ENCODE measurements around the gene OSBPL8.

Gene OSBPL8

GRCh38 chr12:76556368-76556767 lies 3.2 kb downstream of the OSBPL8 start:
- Histone ChIP-seq H3K36me3 (ENCODE audit: control insufficient read depth in 1 of 2, insufficient read depth in 2 of 2, low read length in 2 of 2) (no peaks in the 10 kb centered on the region), H3K9ac (ENCODE audit: low read depth in 1 of 2, low read length in 2 of 2) (no peak overlapping the region), H3K27ac (ENCODE audit: low read depth, low read length) (no peak overlapping the region), H3K4me1 (ENCODE audit: control insufficient read depth in 1 of 2, insufficient read depth in 2 of 2, low read length in 2 of 2) (peaks cover 6 to 10% of the 10 kb centered on the region in 2 donors), H3K27me3 (ENCODE audit: control insufficient read depth in 1 of 2, insufficient read depth in 2 of 2, low read length in 2 of 2) (no peaks in the 10 kb centered on the region), H3K9me3 (ENCODE audit: control insufficient read depth in 1 of 2, low read length in 2 of 2) (no peaks in the 10 kb centered on the region), H3K4me3 (ENCODE audit: low read depth in 1 of 2, low read length in 2 of 2) (no peak overlapping the region)

- Histone ChIP-seq H3K9ac (ENCODE audit: low read depth in 1 of 2, low read length in 2 of 2) (no peak overlapping the region), H3K27me3 (ENCODE audit: control insufficient read depth in 1 of 2, insufficient read depth in 2 of 2, low read length in 2 of 2) (no peaks in the 10 kb centered on the region), H3K4me3 (ENCODE audit: low read depth in 1 of 2, low read length in 2 of 2) (no peak overlapping the region), H3K9me3 (ENCODE audit: control insufficient read depth in 1 of 2, low read length in 2 of 2) (no peaks in the 10 kb centered on the region), H3K4me1 (ENCODE audit: control insufficient read depth in 1 of 2, insufficient read depth in 2 of 2, low read length in 2 of 2) (peaks cover 6 to 10% of the 10 kb centered on the region in 2 donors), H3K27ac (ENCODE audit: low read depth, low read length) (no peak overlapping the region), H3K36me3 (ENCODE audit: control insufficient read depth in 1 of 2, insufficient read depth in 2 of 2, low read length in 2 of 2) (no peaks in the 10 kb centered on the region)
These were observed 3.8 kb downstream of the OSBPL8 start for GRCh38 chr12:76555797-76556196.

- Histone ChIP-seq H3K4me3 (ENCODE audit: low read depth in 1 of 2, low read length in 2 of 2) (no peak overlapping the region), H3K4me1 (ENCODE audit: control insufficient read depth in 1 of 2, insufficient read depth in 2 of 2, low read length in 2 of 2) (peaks cover 6 to 10% of the 10 kb centered on the region in 2 donors), H3K27ac (ENCODE audit: low read depth, low read length) (no peak overlapping the region), H3K9ac (ENCODE audit: low read depth in 1 of 2, low read length in 2 of 2) (no peak overlapping the region), H3K27me3 (ENCODE audit: control insufficient read depth in 1 of 2, insufficient read depth in 2 of 2, low read length in 2 of 2) (no peaks in the 10 kb centered on the region), H3K36me3 (ENCODE audit: control insufficient read depth in 1 of 2, insufficient read depth in 2 of 2, low read length in 2 of 2) (no peaks in the 10 kb centered on the region), H3K9me3 (ENCODE audit: control insufficient read depth in 1 of 2, low read length in 2 of 2) (no peaks in the 10 kb centered on the region)
These were observed 4.3 kb downstream of the OSBPL8 start for GRCh38 chr12:76555231-76555767.

GRCh38 chr12:76554405-76555230 lies 5.0 kb downstream of the OSBPL8 start:
- H3K36me3 ChIP-seq (ENCODE audit: control insufficient read depth in 1 of 2, insufficient read depth in 2 of 2, low read length in 2 of 2): no peaks in the 10 kb centered on the region
- no peak overlapping the region for H3K4me3 ChIP-seq (ENCODE audit: low read depth in 1 of 2, low read length in 2 of 2)
- peaks cover 6 to 10% of the 10 kb centered on the region in 2 donors for H3K4me1 ChIP-seq (ENCODE audit: control insufficient read depth in 1 of 2, insufficient read depth in 2 of 2, low read length in 2 of 2)
- no peak overlapping the region for H3K27ac ChIP-seq (ENCODE audit: low read depth, low read length)
- no peak overlapping the region for H3K9ac ChIP-seq (ENCODE audit: low read depth in 1 of 2, low read length in 2 of 2)
- no peaks in the 10 kb centered on the region for H3K27me3 ChIP-seq (ENCODE audit: control insufficient read depth in 1 of 2, insufficient read depth in 2 of 2, low read length in 2 of 2)
- no peaks in the 10 kb centered on the region for H3K9me3 ChIP-seq (ENCODE audit: control insufficient read depth in 1 of 2, low read length in 2 of 2)

GRCh38 chr12:76552343-76552938 lies 7.1 kb downstream of the OSBPL8 start:
- Histone ChIP-seq H3K27me3 (ENCODE audit: control insufficient read depth in 1 of 2, insufficient read depth in 2 of 2, low read length in 2 of 2) (no peaks in the 10 kb centered on the region), H3K36me3 (ENCODE audit: control insufficient read depth in 1 of 2, insufficient read depth in 2 of 2, low read length in 2 of 2) (no peaks in the 10 kb centered on the region), H3K9ac (ENCODE audit: low read depth in 1 of 2, low read length in 2 of 2) (no peak overlapping the region), H3K27ac (ENCODE audit: low read depth, low read length) (no peak overlapping the region), H3K4me3 (ENCODE audit: low read depth in 1 of 2, low read length in 2 of 2) (no peak overlapping the region), H3K9me3 (ENCODE audit: control insufficient read depth in 1 of 2, low read length in 2 of 2) (no peaks in the 10 kb centered on the region), H3K4me1 (ENCODE audit: control insufficient read depth in 1 of 2, insufficient read depth in 2 of 2, low read length in 2 of 2) (peaks cover 12 to 18% of the 10 kb centered on the region in 2 donors)

- Histone ChIP-seq H3K4me3 (ENCODE audit: low read depth in 1 of 2, low read length in 2 of 2) (no peak overlapping the region), H3K36me3 (ENCODE audit: control insufficient read depth in 1 of 2, insufficient read depth in 2 of 2, low read length in 2 of 2) (no peaks in the 10 kb centered on the region), H3K4me1 (ENCODE audit: control insufficient read depth in 1 of 2, insufficient read depth in 2 of 2, low read length in 2 of 2) (peaks cover 12 to 17% of the 10 kb centered on the region in 2 donors), H3K9me3 (ENCODE audit: control insufficient read depth in 1 of 2, low read length in 2 of 2) (no peaks in the 10 kb centered on the region), H3K9ac (ENCODE audit: low read depth in 1 of 2, low read length in 2 of 2) (no peak overlapping the region), H3K27me3 (ENCODE audit: control insufficient read depth in 1 of 2, insufficient read depth in 2 of 2, low read length in 2 of 2) (no peaks in the 10 kb centered on the region), H3K27ac (ENCODE audit: low read depth, low read length) (no peak overlapping the region)
These were observed 8.1 kb downstream of the OSBPL8 start for GRCh38 chr12:76551482-76551888.

GRCh38 chr12:76549131-76549530 lies 10.4 kb downstream of the OSBPL8 start:
- no peaks in the 10 kb centered on the region for H3K9me3 ChIP-seq (ENCODE audit: control insufficient read depth in 1 of 2, low read length in 2 of 2)
- H3K9ac ChIP-seq (ENCODE audit: low read depth in 1 of 2, low read length in 2 of 2): no peak overlapping the region
- H3K27me3 ChIP-seq (ENCODE audit: control insufficient read depth in 1 of 2, insufficient read depth in 2 of 2, low read length in 2 of 2): no peaks in the 10 kb centered on the region
- no peaks in the 10 kb centered on the region for H3K36me3 ChIP-seq (ENCODE audit: control insufficient read depth in 1 of 2, insufficient read depth in 2 of 2, low read length in 2 of 2)
- no peak overlapping the region for H3K27ac ChIP-seq (ENCODE audit: low read depth, low read length)
- H3K4me3 ChIP-seq (ENCODE audit: low read depth in 1 of 2, low read length in 2 of 2): no peak overlapping the region
- H3K4me1 ChIP-seq (ENCODE audit: control insufficient read depth in 1 of 2, insufficient read depth in 2 of 2, low read length in 2 of 2): peaks cover 12 to 17% of the 10 kb centered on the region in 2 donors

- H3K27ac ChIP-seq (ENCODE audit: low read depth, low read length): no peak overlapping the region
- H3K27me3 ChIP-seq (ENCODE audit: control insufficient read depth in 1 of 2, insufficient read depth in 2 of 2, low read length in 2 of 2): no peaks in the 10 kb centered on the region
- H3K9ac ChIP-seq (ENCODE audit: low read depth in 1 of 2, low read length in 2 of 2): no peak overlapping the region
- peaks cover 12 to 17% of the 10 kb centered on the region in 2 donors for H3K4me1 ChIP-seq (ENCODE audit: control insufficient read depth in 1 of 2, insufficient read depth in 2 of 2, low read length in 2 of 2)
- H3K36me3 ChIP-seq (ENCODE audit: control insufficient read depth in 1 of 2, insufficient read depth in 2 of 2, low read length in 2 of 2): no peaks in the 10 kb centered on the region
- no peak overlapping the region for H3K4me3 ChIP-seq (ENCODE audit: low read depth in 1 of 2, low read length in 2 of 2)
- no peaks in the 10 kb centered on the region for H3K9me3 ChIP-seq (ENCODE audit: control insufficient read depth in 1 of 2, low read length in 2 of 2)
These were observed 11.2 kb downstream of the OSBPL8 start for GRCh38 chr12:76548222-76548837.

GRCh38 chr12:76547526-76547925 lies 12.0 kb downstream of the OSBPL8 start:
- H3K4me1 ChIP-seq (ENCODE audit: control insufficient read depth in 1 of 2, insufficient read depth in 2 of 2, low read length in 2 of 2): peaks cover 12 to 17% of the 10 kb centered on the region in 2 donors
- H3K36me3 ChIP-seq (ENCODE audit: control insufficient read depth in 1 of 2, insufficient read depth in 2 of 2, low read length in 2 of 2): no peaks in the 10 kb centered on the region
- no peaks in the 10 kb centered on the region for H3K27me3 ChIP-seq (ENCODE audit: control insufficient read depth in 1 of 2, insufficient read depth in 2 of 2, low read length in 2 of 2)
- H3K9ac ChIP-seq (ENCODE audit: low read depth in 1 of 2, low read length in 2 of 2): no peak overlapping the region
- no peak overlapping the region for H3K27ac ChIP-seq (ENCODE audit: low read depth, low read length)
- no peak overlapping the region for H3K4me3 ChIP-seq (ENCODE audit: low read depth in 1 of 2, low read length in 2 of 2)
- H3K9me3 ChIP-seq (ENCODE audit: control insufficient read depth in 1 of 2, low read length in 2 of 2): no peaks in the 10 kb centered on the region

- Histone ChIP-seq H3K36me3 (ENCODE audit: control insufficient read depth in 1 of 2, insufficient read depth in 2 of 2, low read length in 2 of 2) (no peaks in the 10 kb centered on the region), H3K27ac (ENCODE audit: low read depth, low read length) (no peak overlapping the region), H3K9ac (ENCODE audit: low read depth in 1 of 2, low read length in 2 of 2) (no peak overlapping the region), H3K4me1 (ENCODE audit: control insufficient read depth in 1 of 2, insufficient read depth in 2 of 2, low read length in 2 of 2) (peaks cover 12 to 17% of the 10 kb centered on the region in 2 donors), H3K9me3 (ENCODE audit: control insufficient read depth in 1 of 2, low read length in 2 of 2) (no peaks in the 10 kb centered on the region), H3K27me3 (ENCODE audit: control insufficient read depth in 1 of 2, insufficient read depth in 2 of 2, low read length in 2 of 2) (no peaks in the 10 kb centered on the region), H3K4me3 (ENCODE audit: low read depth in 1 of 2, low read length in 2 of 2) (no peak overlapping the region)
These were observed 12.7 kb downstream of the OSBPL8 start for GRCh38 chr12:76546889-76547288.

All from duodenal mucosa (tissue), 2 donors.